Lower leg skin (tissue), 4 donors: ENCODE data around the gene RAB4B. TPM values are rescaled to one million over a fixed set of nuclear protein-coding genes. Genes with fewer than 3 reads are reported as not detected.

Experiments
- total RNA-seq, 4 donors: library from RNA; depleted of rRNA; stranded (reverse); fragments of >200 nt; gene quantifications; one replicate each; pipeline ENCODE4 v1.1.0, GENCODE V29; 2016

The RAB4B gene
- total RNA-seq, 4 donors from 2014 or later, result 18.7 to 22.8 (median 19.7) TPM

Other genes with a start within 250 kb of the RAB4B start
- 10 to 100 TPM; 39.6 to 53.4 (median 43.0) TPM for gene SHKBP1, start 201.4 kb upstream of the RAB4B start, total RNA-seq
- 100 to 1,000 TPM; 113 to 181 (median 144) TPM for gene LTBP4, start 176.9 kb upstream of the RAB4B start, total RNA-seq
- 10 to 100 TPM; 11.2 to 45.8 (median 36.0) TPM for gene NUMBL, start 87.6 kb upstream of the RAB4B start, total RNA-seq
- 10 to 100 TPM; 40.2 to 58.7 (median 44.1) TPM for gene COQ8B, start 61.4 kb upstream of the RAB4B start, total RNA-seq
- 100 to 1,000 TPM in 1 of 4 donors, 10 to 100 TPM in 3; 83.1 to 104 (median 93.6) TPM for gene ITPKC, start 61.1 kb upstream of the RAB4B start, total RNA-seq
- 1 to 10 TPM; 4.1 to 8.5 (median 4.6) TPM for gene ACTMAP, start 27.8 kb upstream of the RAB4B start, total RNA-seq
- 10 to 100 TPM; 18.0 to 52.4 (median 44.9) TPM for gene SNRPA, start 27.0 kb upstream of the RAB4B start, total RNA-seq
- 10 to 100 TPM; 10.4 to 17.0 (median 12.9) TPM for gene MIA, start 2.7 kb upstream of the RAB4B start, total RNA-seq
- gene EGLN2, start 20.9 kb downstream of the RAB4B start, total RNA-seq, result 10 to 100 TPM; 34.4 to 52.8 (median 45.1) TPM
- not detected for gene CYP2A6, start 72.2 kb downstream of the RAB4B start, total RNA-seq
- gene CYP2A7, start 104.0 kb downstream of the RAB4B start, total RNA-seq, result not detected
- 1 to 10 TPM in 1 of 4 donors, under 1 TPM in 1, not detected in 2; 0.13 to 3.7 TPM for gene CYP2B6, start 213.0 kb downstream of the RAB4B start, total RNA-seq